Calu3 (cell line): ENCODE measurements around the gene SRRM4. TPM values are rescaled to one million over a fixed set of nuclear protein-coding genes. Genes with fewer than 3 reads are reported as not detected.
"Not testable (repeated sequence)": the region's sequence is repeated elsewhere in the genome, so short reads cannot be mapped to it uniquely, and the experiment has no call there.

ENCODE experiments used
- BruUV-seq: library from RNA; stranded (reverse); fragments of 400-500 nt; replicated peaks from 2 replicates; lab custom pipeline; 2021; lab: Mats Ljungman, UMichigan
- CTCF ChIA-PET: fragments of 300-600 bp; sonication (Branson Sonifier 250); formaldehyde crosslinking; loops from one replicate; lab custom pipeline; 2022; ENCODE audit warnings: antibody characterized with exemption; lab: Charles Lee
- DNase-seq: peaks from one replicate; pipeline ENCODE4 v3.0.0; 2022
- H3K27ac Mint-ChIP-seq: one replicate; pipeline ENCODE4 v1.8.0; 2022; ENCODE audit warnings: mixed read lengths; ENCODE audit not compliant: unreplicated experiment
- H3K27me3 Mint-ChIP-seq: one replicate; pipeline ENCODE4 v1.8.0; 2022; ENCODE audit warnings: mixed read lengths; ENCODE audit not compliant: unreplicated experiment
- H3K36me3 Mint-ChIP-seq: one replicate; pipeline ENCODE4 v1.8.0; 2022; ENCODE audit warnings: mild to moderate bottlenecking, moderate library complexity, mixed read lengths; ENCODE audit not compliant: insufficient read depth, unreplicated experiment
- H3K4me1 Mint-ChIP-seq: one replicate; pipeline ENCODE4 v1.8.0; 2022; ENCODE audit warnings: mild to moderate bottlenecking, low read depth, mixed read lengths; ENCODE audit not compliant: unreplicated experiment
- H3K4me3 Mint-ChIP-seq: one replicate; pipeline ENCODE4 v1.8.0; 2022; ENCODE audit warnings: mild to moderate bottlenecking, low read depth, moderate library complexity, mixed read lengths; ENCODE audit not compliant: unreplicated experiment
- H3K9me3 Mint-ChIP-seq: one replicate; pipeline ENCODE4 v1.8.0; 2022; ENCODE audit warnings: low read depth, mixed read lengths; ENCODE audit not compliant: unreplicated experiment
- CTCF ChIP-seq: fragments of 200-600 bp; IDR thresholded peaks from one replicate; pipeline ENCODE4 v1.8.0; 2022; ENCODE audit warnings: antibody characterized with exemption; ENCODE audit not compliant: unreplicated experiment
- intact Hi-C: fragments of 100-400 bp; cut with micrococcal nuclease; formaldehyde crosslinking; loops from one replicate; pipeline ENCODE4 v1.10.0; 2022; ENCODE audit not compliant: unreplicated experiment
- total RNA-seq: library from RNA; stranded (reverse); gene quantifications from 2 replicates; pipeline ENCODE4 v1.2.3, GENCODE V29; 2022

SRRM4 gene
- total RNA-seq, 1 experiment from 2014 or later: not detected

GRCh38 chr12:119005085-119005484 is 23.7 kb downstream of the SRRM4 start:
- no peaks in the 10 kb centered on the region for H3K36me3 Mint-ChIP-seq

DNA sequence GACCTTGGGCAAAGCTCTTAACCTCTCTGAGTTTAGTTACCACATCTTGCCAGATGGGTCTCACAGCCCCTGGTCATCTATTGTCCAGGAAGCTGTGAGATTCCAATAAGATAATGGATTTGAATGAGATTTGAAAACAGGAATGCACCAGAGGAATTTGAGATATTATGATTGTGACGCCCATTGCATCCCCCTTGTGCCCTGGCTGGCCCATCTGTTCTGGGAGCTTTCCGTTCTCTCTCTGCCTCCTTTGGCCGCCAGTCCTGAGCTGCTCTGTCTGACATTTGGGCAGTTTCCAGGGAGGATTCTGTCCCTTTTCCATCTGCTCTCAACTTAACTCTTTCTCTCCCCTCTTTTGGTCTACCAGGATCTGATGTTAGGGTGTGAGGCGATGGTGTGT is 24.6 kb downstream of the SRRM4 start:
- H3K27me3 Mint-ChIP-seq: peaks cover 23% of the 10 kb centered on the region
- no peak for DNase-seq
- no peak for TF ChIP-seq CTCF
- no peaks in the 10 kb centered on the region for H3K36me3 Mint-ChIP-seq
- no peak overlapping the region for H3K27ac Mint-ChIP-seq
- no peaks in the 10 kb centered on the region for H3K4me1 Mint-ChIP-seq
- peaks cover 4% of the 10 kb centered on the region for H3K9me3 Mint-ChIP-seq
- CTCF ChIA-PET: no interaction called here
- BruUV-seq: no TSS peak
- intact Hi-C loops: no loop called here
- no peak overlapping the region for H3K4me3 Mint-ChIP-seq

More at GRCh38 chr12:119005085-119005484, 23.7 kb downstream of the SRRM4 start:
- DNase-seq: no peak
- no peak overlapping the region for H3K27ac Mint-ChIP-seq
- no peak for TF ChIP-seq CTCF
- H3K4me3 Mint-ChIP-seq: no peak overlapping the region
- BruUV-seq: no TSS peak
- CTCF ChIA-PET: no interaction called here
- no peaks in the 10 kb centered on the region for H3K4me1 Mint-ChIP-seq
- peaks cover 4% of the 10 kb centered on the region for H3K9me3 Mint-ChIP-seq
- peaks cover 27% of the 10 kb centered on the region for H3K27me3 Mint-ChIP-seq
- intact Hi-C loops: no loop called here

DNA sequence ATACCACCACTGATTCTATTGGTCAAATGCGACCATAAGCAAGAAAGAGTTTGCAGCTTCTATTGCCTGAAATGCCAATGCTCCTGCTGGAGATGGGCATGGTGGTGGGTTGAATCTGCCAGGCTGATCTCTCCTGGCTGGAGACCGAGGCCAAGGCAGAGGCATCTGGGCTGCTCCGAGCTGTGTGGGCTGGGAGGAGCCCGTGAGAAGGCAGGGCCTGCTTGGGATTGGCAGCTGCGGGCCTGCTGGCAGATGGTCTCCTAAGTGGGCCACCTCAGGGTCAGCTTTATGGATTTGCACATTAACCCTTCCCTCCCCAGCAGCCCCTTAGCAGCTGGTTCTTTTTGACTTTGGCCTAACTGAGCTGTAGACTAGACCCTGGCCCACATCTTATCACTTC is 25.4 kb downstream of the SRRM4 start:
- no peak for TF ChIP-seq CTCF
- BruUV-seq: no TSS peak
- Mint-ChIP-seq H3K4me3 (no peak overlapping the region), H3K9me3 (no peaks in the 10 kb centered on the region), H3K27me3 (peaks cover 16% of the 10 kb centered on the region), H3K36me3 (no peaks in the 10 kb centered on the region), H3K4me1 (no peaks in the 10 kb centered on the region), H3K27ac (no peak overlapping the region)
- CTCF ChIA-PET: no interaction called here
- DNase-seq: no peak
- intact Hi-C loops: no loop called here

DNA sequence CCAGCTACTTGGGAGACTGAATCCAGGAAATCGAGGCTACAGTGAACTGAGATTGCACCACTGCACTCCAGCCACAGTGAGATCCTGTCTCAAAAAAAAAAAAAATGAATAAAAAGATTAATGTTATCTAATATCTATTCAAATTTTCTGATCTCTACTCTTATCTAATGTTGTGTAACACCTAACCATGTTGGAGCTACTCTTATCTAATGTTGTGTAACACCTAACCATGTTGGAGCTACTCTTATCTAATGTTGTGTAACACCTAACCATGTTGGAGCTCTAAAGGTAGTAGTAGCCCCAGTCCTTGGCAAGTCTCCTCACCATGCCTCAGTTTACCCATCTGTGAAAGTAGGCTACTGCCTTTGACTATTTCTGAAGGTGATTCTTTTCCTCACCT is 26.9 kb downstream of the SRRM4 start:
- H3K4me3 Mint-ChIP-seq, BruUV-seq, DNase-seq, H3K4me1 Mint-ChIP-seq, H3K36me3 Mint-ChIP-seq, CTCF ChIA-PET, intact Hi-C loops, H3K9me3 Mint-ChIP-seq, H3K27ac Mint-ChIP-seq: not testable (repeated sequence)
- H3K27me3 Mint-ChIP-seq: peaks cover 16% of the 10 kb centered on the region

GRCh38 chr12:119008691-119009221 is 27.4 kb downstream of the SRRM4 start:
- peaks cover 16% of the 10 kb centered on the region for H3K27me3 Mint-ChIP-seq
- intact Hi-C loops: no loop called here
- CTCF ChIA-PET: no interaction called here
- DNase-seq: no peak
- H3K36me3 Mint-ChIP-seq: no peaks in the 10 kb centered on the region
- H3K9me3 Mint-ChIP-seq: no peaks in the 10 kb centered on the region
- no peak overlapping the region for H3K27ac Mint-ChIP-seq
- no peaks in the 10 kb centered on the region for H3K4me1 Mint-ChIP-seq
- H3K4me3 Mint-ChIP-seq: no peak overlapping the region
- no TSS peak for BruUV-seq
- no peak for TF ChIP-seq CTCF
